Measurements from ENCODE around the gene GUCD1.

DNA sequence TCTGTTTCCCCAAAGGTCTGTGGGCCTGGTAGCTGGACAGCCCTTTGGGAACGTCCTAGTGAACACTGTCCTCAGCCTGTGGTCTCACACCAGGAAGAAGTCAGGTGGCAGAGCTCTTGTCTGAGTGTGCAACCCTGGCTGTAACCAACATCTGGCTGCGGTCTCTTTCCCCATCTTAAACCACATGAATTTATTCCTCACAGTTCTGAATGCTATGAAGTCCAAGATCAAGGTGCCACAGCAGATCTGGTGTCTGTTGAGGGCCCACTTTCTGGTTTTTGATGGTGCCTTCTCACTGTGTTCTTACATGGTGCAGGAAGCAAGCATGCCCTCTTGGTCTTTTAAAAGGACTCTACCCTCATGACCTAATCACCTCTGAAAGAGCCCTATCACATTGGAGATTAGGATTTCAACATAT is 57.1 kb downstream of the GUCD1 start:
- no peak for TF ChIP-seq ZNF24 (IDR thresholded peaks at IDR 0.05)
- TF ChIP-seq, protein P1, sequence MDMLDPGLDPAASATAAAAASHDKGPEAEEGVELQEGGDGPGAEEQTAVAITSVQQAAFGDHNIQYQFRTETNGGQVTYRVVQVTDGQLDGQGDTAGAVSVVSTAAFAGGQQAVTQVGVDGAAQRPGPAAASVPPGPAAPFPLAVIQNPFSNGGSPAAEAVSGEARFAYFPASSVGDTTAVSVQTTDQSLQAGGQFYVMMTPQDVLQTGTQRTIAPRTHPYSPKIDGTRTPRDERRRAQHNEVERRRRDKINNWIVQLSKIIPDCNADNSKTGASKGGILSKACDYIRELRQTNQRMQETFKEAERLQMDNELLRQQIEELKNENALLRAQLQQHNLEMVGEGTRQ (IDR thresholded peaks at IDR 0.05; ENCODE audit: borderline replicate concordance, low read depth, low read length): no peak
- TF ChIP-seq, protein P2, sequence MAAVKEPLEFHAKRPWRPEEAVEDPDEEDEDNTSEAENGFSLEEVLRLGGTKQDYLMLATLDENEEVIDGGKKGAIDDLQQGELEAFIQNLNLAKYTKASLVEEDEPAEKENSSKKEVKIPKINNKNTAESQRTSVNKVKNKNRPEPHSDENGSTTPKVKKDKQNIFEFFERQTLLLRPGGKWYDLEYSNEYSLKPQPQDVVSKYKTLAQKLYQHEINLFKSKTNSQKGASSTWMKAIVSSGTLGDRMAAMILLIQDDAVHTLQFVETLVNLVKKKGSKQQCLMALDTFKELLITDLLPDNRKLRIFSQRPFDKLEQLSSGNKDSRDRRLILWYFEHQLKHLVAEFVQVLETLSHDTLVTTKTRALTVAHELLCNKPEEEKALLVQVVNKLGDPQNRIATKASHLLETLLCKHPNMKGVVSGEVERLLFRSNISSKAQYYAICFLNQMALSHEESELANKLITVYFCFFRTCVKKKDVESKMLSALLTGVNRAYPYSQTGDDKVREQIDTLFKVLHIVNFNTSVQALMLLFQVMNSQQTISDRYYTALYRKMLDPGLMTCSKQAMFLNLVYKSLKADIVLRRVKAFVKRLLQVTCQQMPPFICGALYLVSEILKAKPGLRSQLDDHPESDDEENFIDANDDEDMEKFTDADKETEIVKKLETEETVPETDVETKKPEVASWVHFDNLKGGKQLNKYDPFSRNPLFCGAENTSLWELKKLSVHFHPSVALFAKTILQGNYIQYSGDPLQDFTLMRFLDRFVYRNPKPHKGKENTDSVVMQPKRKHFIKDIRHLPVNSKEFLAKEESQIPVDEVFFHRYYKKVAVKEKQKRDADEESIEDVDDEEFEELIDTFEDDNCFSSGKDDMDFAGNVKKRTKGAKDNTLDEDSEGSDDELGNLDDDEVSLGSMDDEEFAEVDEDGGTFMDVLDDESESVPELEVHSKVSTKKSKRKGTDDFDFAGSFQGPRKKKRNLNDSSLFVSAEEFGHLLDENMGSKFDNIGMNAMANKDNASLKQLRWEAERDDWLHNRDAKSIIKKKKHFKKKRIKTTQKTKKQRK (IDR thresholded peaks at IDR 0.05; ENCODE audit: low read depth, low read length): no peak
- no peak for TF ChIP-seq JUNB (IDR thresholded peaks at IDR 0.05)
- TF ChIP-seq CBX3 (IDR thresholded peaks at IDR 0.05; ENCODE audit: borderline replicate concordance, low read depth): no peak
- TF ChIP-seq RAD21 (IDR thresholded peaks at IDR 0.05; ENCODE audit: insufficient read depth, low read depth, low read length): no peak
- TF ChIP-seq SMAD1 (IDR thresholded peaks at IDR 0.05; ENCODE audit: low read depth, partially characterized antibody): no peak

Measured in GM12878 (cell line).